Right renal cortex interstitium (tissue), 3 donors: ENCODE results near the gene SCAI. TPM values are rescaled to one million over a fixed set of nuclear protein-coding genes. Genes with fewer than 3 reads are reported as not detected.
"Not testable (repeated sequence)": the region's sequence is repeated elsewhere in the genome, so short reads cannot be mapped to it uniquely, and the experiment has no call there.

Experiments used
- DNase-seq, 3 donors: peaks; one replicate each; pipeline ENCODE4 v3.0.0-alpha.2; 2013; ENCODE audit warnings: low read depth in 3 of 3, low spot score in 2 of 3
- polyA plus RNA-seq, 3 donors: library from polyadenylated mRNA; unstranded; fragments of 120-200 nt; gene quantifications; one replicate each; pipeline ENCODE4 v1.2.1, GENCODE V29; 2013; ENCODE audit not compliant: insufficient read length in 3 of 3

Gene SCAI
- polyA plus RNA-seq, 3 donors = 9.5 to 10.7 (median 9.9) TPM

GRCh38 chr9:125043148-125043547, 100.2 kb downstream of the SCAI start:
- no peak for DNase-seq

- DNase-seq = no peak
Measured at GRCh38 chr9:125038166-125038565, 105.2 kb downstream of the SCAI start.

GRCh38 chr9:125028041-125028440, 115.3 kb downstream of the SCAI start:
- DNase-seq = no peak

DNA sequence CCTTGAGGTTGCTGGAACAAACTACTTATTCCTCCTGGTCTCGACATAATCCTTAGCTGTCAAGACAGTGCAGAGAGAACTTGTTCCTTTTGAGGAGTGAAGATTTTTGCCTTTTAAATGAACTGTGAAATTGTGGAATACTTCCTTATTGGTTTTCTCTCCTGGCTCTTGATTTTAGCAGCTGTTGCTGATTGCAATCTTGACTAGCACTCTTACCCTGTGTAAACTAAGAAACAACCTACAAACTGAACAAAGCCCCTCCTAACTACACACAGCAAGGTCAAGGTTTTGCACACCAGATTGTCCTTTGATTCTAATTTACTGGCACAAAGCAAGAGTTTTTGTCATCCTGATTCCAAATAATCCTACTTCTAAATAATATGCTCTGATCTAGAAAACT, 118.4 kb downstream of the SCAI start:
- no peak for DNase-seq

GRCh38 chr9:125021069-125021468, 122.3 kb downstream of the SCAI start:
- DNase-seq = no peak

GRCh38 chr9:125015655-125016054, 127.7 kb downstream of the SCAI start:
- not testable (repeated sequence) for DNase-seq

DNA sequence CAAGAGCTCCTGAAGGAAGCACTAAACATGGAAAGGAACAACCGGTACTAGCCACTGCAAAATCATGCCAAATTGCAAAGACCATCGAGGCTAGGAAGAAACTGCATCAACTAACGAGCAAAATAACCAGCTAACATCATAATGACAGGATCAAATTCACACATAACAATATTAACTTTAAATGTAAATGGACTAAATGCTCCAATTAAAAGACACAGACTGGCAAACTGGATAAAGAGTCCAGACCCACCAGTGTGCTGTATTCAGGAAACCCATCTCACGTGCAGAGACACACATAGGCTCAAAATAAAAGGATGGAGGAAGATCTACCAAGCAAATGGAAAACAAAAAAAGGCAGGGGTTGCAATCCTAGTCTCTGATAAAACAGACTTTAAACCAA, 131.3 kb downstream of the SCAI start:
- not testable (repeated sequence) for DNase-seq

GRCh38 chr9:125008599-125008998, 134.7 kb downstream of the SCAI start:
- no peak for DNase-seq

- DNase-seq = no peak
Measured at GRCh38 chr9:125003332-125003731, 140.0 kb downstream of the SCAI start.

DNA sequence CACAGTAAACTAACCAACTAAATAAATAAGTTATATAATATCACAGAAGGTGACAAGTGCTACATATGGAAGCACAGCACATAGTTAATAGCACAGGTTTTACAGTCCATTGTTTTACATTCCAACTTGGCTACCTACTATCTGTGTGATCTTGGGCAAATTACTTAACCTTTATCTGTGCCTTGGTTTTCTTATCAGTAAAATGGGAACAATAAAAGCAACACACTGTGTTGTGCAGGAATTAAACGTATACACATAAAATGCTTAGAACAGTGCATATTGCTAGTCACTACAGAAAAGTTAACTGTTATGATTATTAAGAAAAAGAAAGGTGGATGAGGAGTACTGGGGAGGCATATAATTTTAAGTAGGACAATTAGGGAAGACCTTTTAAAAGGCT, 159.6 kb downstream of the SCAI start:
- DNase-seq = no peak

- peak in 1 of 3 donors; percentile 2 for DNase-seq
Measured at GRCh38 chr9:124980431-124980830, 162.9 kb downstream of the SCAI start.

DNA sequence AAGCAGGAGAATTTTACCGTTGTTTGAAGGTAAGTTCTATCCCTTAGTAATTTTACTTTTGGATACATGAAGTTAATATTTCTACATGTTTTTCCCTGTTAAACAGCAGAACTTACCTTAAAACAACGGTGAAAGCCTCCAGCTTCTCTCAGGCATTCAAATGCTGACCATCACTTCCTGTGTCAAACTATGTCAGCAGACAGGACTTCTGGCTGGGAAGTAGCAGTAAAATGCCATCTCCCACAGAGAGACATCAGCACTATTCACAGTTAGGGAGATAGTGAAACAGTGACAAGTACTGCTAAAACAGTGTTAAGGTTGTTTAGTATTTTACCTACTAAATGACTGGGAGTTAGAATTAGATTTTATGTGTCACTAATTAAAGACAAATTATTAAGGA, 168.2 kb downstream of the SCAI start:
- DNase-seq = no peak

DNA sequence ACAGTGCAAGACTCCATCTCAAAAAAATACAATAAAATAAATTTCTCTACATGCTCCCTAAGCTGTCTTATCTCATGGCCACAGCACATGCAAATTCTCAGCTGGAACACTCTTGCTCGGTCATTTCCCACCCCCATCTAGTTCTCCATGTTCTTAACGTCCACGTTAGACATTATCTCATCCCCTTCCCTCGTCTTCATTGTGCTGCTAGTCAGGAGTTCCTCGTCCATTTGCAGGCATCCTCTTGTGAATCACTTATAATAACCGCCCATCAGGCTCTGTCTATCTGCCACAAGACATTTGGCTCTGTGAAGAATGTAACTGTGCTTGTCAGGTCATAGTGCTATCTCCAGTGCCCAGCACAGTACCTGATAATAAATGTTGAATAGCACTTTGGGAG, 169.5 kb downstream of the SCAI start:
- DNase-seq = no peak

DNA sequence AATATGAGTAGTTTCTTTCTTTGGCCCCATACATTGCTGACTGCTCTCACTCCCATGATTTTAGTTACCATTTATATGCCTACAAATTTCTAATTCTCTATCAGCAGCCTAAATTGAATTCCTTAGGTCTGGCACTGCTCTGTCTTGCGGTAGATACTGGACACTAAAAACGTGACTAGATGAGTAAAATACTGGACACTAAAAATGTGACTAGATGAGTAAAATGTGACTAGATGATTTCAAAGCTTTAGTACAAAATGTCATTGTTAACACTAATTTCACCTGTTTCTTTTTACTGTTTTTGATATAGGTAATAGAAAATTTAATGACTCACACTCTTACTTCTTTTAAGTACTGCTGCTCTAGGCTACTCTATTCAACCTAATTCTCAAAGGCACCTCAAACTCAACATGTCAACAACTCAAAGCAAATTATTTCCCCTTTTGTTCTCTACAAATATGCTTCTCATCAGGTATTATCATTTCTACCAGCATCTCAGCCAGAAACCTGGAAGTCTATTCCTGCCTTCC, 171.0 kb downstream of the SCAI start:
- no peak for DNase-seq

- DNase-seq = no peak
Measured at GRCh38 chr9:124969401-124969800, 173.9 kb downstream of the SCAI start.

DNA sequence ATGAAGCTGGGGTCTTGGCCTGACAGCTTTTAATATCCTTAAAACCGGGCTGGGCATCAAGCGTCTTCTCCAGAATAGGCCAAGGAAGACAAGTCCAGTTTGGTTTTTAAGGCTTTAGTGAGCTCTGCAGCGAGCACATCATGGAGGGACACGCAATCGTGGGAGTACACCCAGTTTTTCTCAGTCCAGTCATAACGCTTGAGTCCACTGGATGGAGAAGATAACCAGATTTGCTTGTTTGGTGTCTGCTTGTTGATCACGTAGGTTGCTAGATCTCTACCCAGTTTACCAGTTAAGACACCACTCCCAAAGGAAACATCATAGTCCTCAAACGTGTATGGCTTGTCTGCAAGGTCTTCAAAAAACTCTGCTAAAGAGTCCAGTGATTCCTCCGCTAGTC, 175.1 kb downstream of the SCAI start:
- DNase-seq = no peak

DNA sequence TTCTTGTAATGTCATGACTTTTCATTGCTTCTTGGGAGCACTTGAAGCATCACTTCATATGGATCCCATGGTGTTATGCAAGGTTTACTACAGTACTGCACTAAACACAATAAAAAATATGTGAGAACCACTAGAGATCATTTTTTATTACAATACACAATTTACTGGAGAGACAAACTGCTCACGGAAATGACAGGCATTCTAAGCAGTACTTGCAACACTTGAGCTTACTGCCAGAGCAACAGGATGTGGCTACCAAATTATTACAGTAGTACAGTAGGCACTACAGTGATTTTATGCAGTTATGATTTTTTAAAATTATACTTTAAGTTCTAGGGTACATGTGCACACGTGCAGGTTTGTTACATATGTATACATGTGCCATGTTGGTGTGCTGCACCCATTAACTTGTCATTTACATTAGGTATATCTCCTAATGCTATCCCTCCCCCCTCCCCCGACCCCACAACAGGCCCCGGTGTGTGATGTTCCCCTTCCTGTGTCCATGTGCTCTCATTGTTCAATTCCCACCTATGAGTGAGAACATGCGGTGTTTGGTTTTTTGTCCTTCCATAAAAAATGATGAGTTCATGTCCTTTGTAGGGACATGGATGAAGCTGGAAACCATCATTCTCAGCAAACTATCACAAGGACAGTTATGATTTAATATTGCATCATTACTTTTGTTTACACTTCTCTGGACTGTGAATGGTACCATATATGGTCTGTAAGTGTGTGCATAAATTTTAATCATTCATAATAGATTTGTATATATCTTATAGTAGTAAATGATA, 177.4 kb downstream of the SCAI start:
- not testable (repeated sequence) for DNase-seq

DNA sequence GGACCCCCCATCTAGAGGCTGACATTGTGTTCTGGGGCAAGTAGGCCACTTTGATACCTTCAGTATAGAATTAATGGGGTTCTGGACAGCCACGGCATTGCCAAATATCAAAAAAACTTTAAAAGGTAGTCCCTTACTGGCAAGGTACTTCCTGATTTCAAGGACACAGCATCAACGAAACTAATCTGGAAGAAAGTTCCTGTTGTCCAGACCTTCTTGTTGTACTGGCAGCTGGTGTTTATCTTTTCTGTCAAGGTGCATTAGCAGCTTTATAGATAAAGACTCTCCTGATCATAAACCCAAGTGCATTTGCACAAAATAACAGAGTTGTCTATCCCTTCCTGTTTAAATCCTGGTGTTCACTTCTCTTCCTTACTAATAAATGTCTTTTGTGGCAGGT, 178.7 kb downstream of the SCAI start:
- no peak for DNase-seq

- no peak for DNase-seq
Measured at GRCh38 chr9:124964056-124964455, 179.3 kb downstream of the SCAI start.

- DNase-seq = no peak
Measured at GRCh38 chr9:124960409-124960752, 182.9 kb downstream of the SCAI start.

DNA sequence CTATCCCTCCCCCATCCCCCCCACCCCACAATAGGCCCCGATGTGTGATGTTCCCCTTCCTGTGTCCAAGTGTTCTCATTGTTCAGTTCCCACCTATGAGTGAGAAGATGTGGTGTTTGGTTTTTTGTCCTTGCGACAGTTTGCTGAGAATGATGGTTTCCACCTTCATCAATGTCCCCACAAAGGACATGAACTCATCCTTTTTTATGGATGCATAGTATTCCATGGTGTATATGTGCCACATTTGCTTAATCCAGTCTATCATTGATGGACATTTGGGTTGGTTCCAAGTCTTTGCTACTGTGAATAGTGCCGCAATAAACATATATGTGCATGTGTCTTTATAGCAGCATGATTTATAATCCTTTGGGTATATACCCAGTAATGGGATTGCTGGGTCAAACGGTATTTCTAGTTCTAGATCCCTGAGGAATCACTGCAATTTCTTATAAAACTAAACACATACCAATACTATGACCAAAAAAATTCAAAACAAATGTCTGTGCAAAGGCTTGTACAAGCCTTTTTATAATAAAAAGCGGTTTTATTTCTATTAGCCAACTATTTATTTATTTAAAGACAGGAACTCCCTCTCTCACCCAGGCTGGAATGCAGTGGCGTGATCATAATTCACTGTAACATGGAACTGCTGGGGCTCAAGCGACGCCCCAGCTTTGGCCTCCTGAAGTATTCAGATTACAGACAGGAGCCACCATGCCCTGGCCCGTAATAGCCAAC, 183.5 kb downstream of the SCAI start:
- not testable (repeated sequence) for DNase-seq

- no peak for DNase-seq
Measured at GRCh38 chr9:124954255-124954654, 189.1 kb downstream of the SCAI start.
